Breast epithelium (tissue), 3 donors: ENCODE data around the gene FAT1.

Experiments
- POLR2A ChIP-seq: fragments of 450-650 bp; IDR thresholded peaks from one replicate; pipeline ENCODE4 v1.6.1; 2016; ENCODE audit warnings: antibody characterized with exemption, mild to moderate bottlenecking, moderate library complexity
- TF ChIP-seq, protein P1 (sequence below), 3 donors: fragments of 450-650 bp; IDR thresholded peaks; one replicate each; pipeline ENCODE4 v1.5.1; 2016 to 2017; ENCODE audit warnings: antibody characterized with exemption in 3 of 3, mild to moderate bottlenecking in 3 of 3, moderate library complexity in 3 of 3

DNA sequence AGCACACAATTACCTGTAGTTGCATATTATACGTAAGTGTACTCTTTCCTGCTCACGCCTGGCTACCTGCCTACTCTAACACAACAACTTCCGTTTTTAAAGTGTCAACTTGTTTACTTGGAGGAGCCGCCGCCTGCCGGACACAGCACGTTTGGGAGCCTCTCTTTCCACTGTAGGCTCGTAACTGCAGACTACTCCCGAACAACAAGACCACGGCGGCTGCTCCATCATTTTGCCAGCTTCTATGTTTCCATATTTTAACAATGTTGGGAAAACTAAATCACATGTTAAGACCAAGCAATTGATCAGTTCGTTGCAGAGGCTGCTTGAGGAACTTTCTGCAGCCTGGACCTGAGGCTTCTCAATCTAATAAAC lies 169.1 kb downstream of the FAT1 start:
- TF ChIP-seq POLR2A, result no peak
- TF ChIP-seq, protein P1, sequence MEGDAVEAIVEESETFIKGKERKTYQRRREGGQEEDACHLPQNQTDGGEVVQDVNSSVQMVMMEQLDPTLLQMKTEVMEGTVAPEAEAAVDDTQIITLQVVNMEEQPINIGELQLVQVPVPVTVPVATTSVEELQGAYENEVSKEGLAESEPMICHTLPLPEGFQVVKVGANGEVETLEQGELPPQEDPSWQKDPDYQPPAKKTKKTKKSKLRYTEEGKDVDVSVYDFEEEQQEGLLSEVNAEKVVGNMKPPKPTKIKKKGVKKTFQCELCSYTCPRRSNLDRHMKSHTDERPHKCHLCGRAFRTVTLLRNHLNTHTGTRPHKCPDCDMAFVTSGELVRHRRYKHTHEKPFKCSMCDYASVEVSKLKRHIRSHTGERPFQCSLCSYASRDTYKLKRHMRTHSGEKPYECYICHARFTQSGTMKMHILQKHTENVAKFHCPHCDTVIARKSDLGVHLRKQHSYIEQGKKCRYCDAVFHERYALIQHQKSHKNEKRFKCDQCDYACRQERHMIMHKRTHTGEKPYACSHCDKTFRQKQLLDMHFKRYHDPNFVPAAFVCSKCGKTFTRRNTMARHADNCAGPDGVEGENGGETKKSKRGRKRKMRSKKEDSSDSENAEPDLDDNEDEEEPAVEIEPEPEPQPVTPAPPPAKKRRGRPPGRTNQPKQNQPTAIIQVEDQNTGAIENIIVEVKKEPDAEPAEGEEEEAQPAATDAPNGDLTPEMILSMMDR (IDR thresholded peaks at IDR 0.05), result no peak
